ENCODE results near the gene TRABD2B. TPM values are rescaled to one million over a fixed set of nuclear protein-coding genes. Genes with fewer than 3 reads are reported as not detected.

Gene TRABD2B
- total and polyA plus RNA-seq, 8 donors = 1.6 to 3.8 (median 3.0) TPM

DNA sequence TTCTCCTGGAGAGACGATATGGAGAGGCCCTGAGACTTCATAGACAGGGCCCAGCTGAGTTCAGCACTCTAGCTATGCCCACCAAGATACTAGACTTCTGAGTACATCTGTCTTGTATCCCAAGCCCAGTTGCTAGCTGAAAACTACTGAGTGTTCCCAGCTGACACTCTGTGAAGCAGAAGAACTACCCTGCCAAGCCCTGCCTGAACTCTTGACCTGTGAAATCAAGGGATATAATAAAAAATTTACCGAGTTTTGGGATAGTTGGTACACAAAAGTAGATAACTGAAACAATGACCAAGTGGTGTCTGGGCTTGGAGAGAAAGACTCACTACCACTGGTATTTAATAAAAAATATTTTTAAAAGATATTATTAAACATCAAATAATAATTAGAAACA is 267.5 kb downstream of the TRABD2B start:
- Histone ChIP-seq H3K27me3 (peaks cover 0 to 3% (median 0%) of the 10 kb centered on the region in 4 donors), H3K4me1 (peaks cover 0 to 7% (median 4%) of the 10 kb centered on the region in 3 donors), H3K27ac (no peak overlapping the region), H3K4me3 (no peak overlapping the region), H3K9me3 (no peaks in the 10 kb centered on the region), H3K36me3 (no peaks in the 10 kb centered on the region)
- no peak for ATAC-seq
- no peak for FAIRE-seq
- WGBS, 2 donors = 76 to 78% methylated on average over 2 of the region's 2 CpGs
- intact Hi-C loops (cut with DNase I) = loop anchor here in 1 of 3 donors (5.0 to 10.0 kb wide), 2 partner anchors 297 to 545 kb away; no protein-coding TSS in a partner anchor
- TF ChIP-seq, protein P1, sequence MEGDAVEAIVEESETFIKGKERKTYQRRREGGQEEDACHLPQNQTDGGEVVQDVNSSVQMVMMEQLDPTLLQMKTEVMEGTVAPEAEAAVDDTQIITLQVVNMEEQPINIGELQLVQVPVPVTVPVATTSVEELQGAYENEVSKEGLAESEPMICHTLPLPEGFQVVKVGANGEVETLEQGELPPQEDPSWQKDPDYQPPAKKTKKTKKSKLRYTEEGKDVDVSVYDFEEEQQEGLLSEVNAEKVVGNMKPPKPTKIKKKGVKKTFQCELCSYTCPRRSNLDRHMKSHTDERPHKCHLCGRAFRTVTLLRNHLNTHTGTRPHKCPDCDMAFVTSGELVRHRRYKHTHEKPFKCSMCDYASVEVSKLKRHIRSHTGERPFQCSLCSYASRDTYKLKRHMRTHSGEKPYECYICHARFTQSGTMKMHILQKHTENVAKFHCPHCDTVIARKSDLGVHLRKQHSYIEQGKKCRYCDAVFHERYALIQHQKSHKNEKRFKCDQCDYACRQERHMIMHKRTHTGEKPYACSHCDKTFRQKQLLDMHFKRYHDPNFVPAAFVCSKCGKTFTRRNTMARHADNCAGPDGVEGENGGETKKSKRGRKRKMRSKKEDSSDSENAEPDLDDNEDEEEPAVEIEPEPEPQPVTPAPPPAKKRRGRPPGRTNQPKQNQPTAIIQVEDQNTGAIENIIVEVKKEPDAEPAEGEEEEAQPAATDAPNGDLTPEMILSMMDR (IDR thresholded peaks at IDR 0.05) = no peak
- DNase-seq = no peak

DNA sequence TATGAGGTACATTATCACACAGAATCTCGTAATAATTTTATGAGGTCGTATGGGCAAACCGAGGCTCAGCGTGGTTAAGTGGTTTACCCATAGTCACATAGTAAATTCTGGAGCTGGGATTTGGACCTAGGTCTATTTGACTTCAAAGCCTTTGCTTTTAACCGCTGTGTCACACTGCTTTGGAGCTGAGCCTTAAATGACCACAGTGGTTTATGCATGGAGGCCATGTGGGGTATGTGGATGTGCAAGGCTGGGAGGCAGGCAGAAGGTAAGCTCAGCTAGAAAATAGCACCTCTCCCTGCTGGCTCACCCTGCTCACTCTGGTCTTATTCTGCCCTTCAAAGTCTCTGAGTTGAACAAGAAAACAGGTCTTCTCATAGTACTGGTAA is 269.5 kb downstream of the TRABD2B start:
- intact Hi-C loops (cut with DNase I) = loop anchor here in 1 of 3 donors (5.0 to 10.0 kb wide), 2 partner anchors 295 to 543 kb away; no protein-coding TSS in a partner anchor
- H3K27me3 ChIP-seq = peaks cover 0 to 3% (median 0%) of the 10 kb centered on the region in 4 donors
- FAIRE-seq = no peak

DNA sequence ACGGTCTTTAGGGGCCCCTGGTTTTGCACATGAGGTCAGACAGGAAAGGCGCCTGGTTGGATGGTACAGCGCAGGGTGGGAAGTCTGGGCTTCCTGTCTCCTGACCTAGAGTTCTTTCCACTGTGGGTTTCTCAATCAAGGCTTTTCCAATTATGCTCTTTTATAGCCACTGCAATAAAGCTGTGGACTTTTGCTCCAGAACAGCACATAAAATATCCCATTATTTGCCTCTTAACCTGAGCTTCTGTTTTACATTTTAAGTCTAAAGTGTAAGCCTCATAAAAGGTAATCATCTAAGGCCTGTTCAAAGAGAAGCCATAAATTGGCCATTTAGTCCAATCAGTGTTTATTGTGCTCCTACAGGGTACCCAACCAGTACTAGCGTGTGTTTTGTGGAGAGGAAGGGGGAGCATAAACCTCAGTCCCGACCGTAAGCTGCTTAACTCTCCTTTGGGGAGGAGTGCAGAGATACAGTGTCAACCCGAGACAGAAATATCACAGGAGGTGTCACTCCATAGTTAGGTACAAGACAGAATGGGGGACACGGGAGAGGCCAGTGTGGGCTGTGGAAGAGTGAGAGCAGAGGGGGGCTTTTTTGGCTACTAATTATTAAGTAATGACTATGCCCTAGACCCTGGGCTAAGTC is 270.0 kb downstream of the TRABD2B start:
- intact Hi-C loops (cut with DNase I) = loop anchor here in 1 of 3 donors (5.0 to 10.0 kb wide), 2 partner anchors 295 to 542 kb away; no protein-coding TSS in a partner anchor
- FAIRE-seq (peak; percentile 23), ATAC-seq (no peak), DNase-seq (no peak)
- TF ChIP-seq, protein P1 (IDR thresholded peaks at IDR 0.05) = no peak
- WGBS, 2 donors = 77 to 85% methylated on average over 8 of the region's 8 CpGs
- peaks cover 0 to 3% (median 0%) of the 10 kb centered on the region in 4 donors for H3K27me3 ChIP-seq
- H3K9me3 ChIP-seq = no peaks in the 10 kb centered on the region
- H3K36me3 ChIP-seq = no peaks in the 10 kb centered on the region
- H3K4me1 ChIP-seq = peaks cover 0 to 7% (median 4%) of the 10 kb centered on the region in 3 donors
- H3K27ac ChIP-seq = no peak overlapping the region
- no peak overlapping the region for H3K4me3 ChIP-seq

More for the DNA sequence above, 269.5 kb downstream of the TRABD2B start:
- no peak for ATAC-seq
- no peak for DNase-seq
- Histone ChIP-seq H3K4me3 (no peak overlapping the region), H3K36me3 (no peaks in the 10 kb centered on the region), H3K27ac (no peak overlapping the region), H3K9me3 (no peaks in the 10 kb centered on the region), H3K4me1 (peaks cover 0 to 7% (median 4%) of the 10 kb centered on the region in 3 donors)
- TF ChIP-seq, protein P1 (IDR thresholded peaks at IDR 0.05) = no peak
- 83 to 85% methylated on average over 5 of the region's 5 CpGs for WGBS, 2 donors

DNA sequence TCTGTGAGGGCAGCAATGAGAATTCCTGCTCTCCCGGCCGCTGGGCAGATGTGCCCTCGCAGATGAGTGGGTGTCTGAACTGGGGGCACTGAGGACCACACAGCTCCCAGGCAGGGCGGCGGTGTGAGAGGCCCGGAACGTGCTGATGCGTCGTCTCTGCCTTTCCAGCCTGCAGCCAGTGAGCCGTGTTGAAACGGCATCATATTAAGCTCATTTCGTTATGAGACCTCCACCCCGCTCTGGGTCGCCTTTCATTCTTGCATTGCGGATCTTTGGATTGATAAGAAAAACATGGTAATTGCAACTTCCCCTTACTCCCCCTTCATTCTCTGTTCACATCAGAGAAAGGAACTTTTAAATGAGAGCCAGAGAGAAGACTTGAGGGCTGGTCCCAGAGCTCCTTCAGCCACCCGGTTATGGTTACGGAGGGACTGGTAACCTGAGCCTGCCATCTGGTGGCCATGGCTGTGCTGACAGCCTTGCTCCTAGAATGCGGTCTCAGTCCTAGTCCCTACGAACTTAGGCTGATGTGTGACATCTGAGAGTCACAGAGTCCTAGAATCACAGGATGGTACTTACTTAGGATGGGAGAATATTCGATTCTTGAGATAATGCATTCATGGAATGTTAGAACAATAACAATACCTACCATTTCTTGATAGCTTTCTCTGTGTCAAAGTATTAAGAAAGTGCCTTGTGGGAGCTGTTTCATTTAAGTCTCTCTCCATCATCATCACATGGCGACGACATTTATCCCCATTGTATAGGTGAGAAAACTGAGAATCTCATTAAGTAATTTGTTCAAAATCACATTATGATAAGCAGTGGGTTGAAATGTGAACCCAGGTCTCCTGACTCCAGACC is 271.0 kb downstream of the TRABD2B start:
- ATAC-seq (peak; percentile 88 to 96 (median 94)), FAIRE-seq (peak; percentile 5), DNase-seq (peak; percentile 56 to 86 (median 77))
- no peaks in the 10 kb centered on the region for H3K9me3 ChIP-seq
- H3K4me3 ChIP-seq = no peak overlapping the region
- 7 to 8% methylated on average over 22 of the region's 22 CpGs for WGBS, 2 donors
- peaks cover 0 to 3% (median 0%) of the 10 kb centered on the region in 4 donors for H3K27me3 ChIP-seq
- no peak overlapping the region for H3K27ac ChIP-seq
- H3K4me1 ChIP-seq = peaks cover 0 to 7% (median 4%) of the 10 kb centered on the region in 3 donors
- TF ChIP-seq, protein P1 (IDR thresholded peaks at IDR 0.05) = peak; percentile 77 to 91 (median 83)
- no peaks in the 10 kb centered on the region for H3K36me3 ChIP-seq
- intact Hi-C loops (cut with DNase I) = loop anchor here in 1 of 3 donors (5.0 to 10.0 kb wide), 2 partner anchors 294 to 541 kb away; no protein-coding TSS in a partner anchor
